Astrocyte (in vitro differentiated cells and primary cell): ENCODE data around the gene TENT5C.

ENCODE experiments used
- CTCF ChIP-seq: IDR thresholded peaks from 2 replicates; pipeline ENCODE4 v1.5.1; 2011; ENCODE audit warnings: low read depth, mild to moderate bottlenecking, inconsistent platforms, low read length, moderate library complexity; ENCODE audit not compliant: insufficient read depth
- EZH2 ChIP-seq: IDR thresholded peaks from 2 replicates; pipeline ENCODE4 v1.6.1; 2012; ENCODE audit warnings: mild to moderate bottlenecking, low read length, inconsistent platforms; ENCODE audit not compliant: insufficient read depth

- TF ChIP-seq CTCF (no peak), EZH2 (no peak)
Measured at GRCh38 chr1:117615474-117615873, 9.6 kb downstream of the TENT5C start.
